ENCODE results near the gene MN1. TPM values are rescaled to one million over a fixed set of nuclear protein-coding genes. Genes with fewer than 3 reads are reported as not detected.
A peak's percentile ranks its signal among the peaks of the same experiment; 100 is the strongest.

Gene MN1
- polyA plus RNA-seq, 1 donor = 17.7 TPM

DNA sequence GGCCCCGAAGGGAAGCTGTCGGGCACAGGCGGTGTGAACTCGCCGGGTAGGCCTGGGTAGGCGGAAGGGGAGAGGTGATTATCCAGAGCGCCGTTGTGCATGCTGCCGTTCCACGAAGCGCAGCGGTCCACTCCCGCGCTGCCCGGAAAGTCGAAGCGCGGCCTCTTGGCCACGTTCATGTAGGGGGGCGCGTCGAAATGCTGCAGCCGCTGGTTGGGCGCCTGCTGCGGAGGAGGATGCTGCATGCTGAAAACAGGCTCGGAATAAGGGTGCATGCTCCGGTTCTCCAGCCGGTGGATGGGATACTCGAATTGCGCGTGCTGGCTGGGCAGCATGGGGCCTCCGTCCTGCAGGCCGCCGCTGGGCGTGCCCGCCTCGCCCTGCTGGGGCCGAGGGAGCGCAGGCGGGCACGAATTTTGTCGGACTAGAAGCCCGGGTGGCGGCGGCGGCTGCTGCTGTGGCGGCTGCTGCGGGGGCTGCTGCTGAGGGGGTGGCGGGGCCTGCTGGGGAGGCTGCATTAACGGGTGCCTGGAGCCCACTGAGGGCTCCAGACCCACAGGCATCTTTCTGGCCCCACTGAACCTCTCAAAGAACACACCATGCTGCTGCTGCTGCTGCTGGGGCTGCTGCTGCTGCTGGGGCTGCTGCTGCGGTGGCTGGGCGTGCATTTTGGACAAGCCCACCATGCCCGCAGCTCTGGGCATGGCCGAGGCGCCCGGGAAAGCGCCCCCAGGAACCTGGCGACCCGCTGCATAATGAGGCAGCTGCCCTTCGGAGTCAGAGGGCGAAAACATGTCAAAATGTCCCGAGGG, 2.3 kb downstream of the MN1 start:
- DNase-seq = peak; percentile 70

GRCh38 chr22:27798511-27799014, 3.0 kb downstream of the MN1 start:
- no peak for DNase-seq

DNA sequence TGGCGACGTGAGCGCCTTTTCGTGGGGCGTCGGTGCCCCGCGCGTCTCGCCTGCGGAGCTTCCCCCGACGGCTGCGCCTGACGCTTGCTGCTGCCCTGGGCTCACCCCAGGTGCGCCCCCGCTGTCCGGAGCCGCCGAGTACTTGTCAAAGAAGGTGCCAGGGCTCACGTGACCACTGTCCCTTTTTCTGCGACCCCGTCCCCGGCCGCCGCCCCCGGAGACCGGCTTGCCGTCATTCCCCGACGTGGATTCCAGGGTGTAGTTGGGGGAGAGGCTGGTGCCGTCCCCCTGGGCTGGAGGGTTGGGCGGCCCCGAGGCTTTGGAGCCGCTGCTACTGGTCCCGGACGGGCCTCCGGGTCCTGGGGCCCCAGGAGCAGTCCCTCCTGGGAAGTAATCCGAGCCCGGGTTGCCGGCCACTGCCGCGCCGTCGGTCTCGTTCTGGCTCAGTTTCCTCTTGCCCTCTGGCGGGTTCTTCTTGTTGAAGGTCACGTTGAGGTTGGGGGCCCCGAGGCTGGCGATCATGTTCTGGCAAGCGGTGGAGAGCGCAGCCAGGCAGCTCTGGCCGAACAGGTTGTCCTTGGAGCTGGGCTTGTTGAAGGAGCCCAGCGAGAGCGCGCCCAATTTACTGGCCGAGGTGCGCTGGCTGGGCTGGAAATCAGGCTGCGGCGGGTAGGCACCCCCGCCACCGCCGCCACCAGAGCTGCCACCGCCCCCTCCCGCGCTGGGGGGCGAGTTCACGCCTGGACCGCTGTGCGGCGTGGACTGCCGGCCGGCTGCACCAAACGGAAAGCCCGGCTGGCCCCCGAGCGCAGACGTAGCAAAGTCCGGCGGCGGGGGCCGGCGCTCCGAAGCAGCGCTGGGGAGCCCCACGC, 3.8 kb downstream of the MN1 start:
- no peak for DNase-seq

DNA sequence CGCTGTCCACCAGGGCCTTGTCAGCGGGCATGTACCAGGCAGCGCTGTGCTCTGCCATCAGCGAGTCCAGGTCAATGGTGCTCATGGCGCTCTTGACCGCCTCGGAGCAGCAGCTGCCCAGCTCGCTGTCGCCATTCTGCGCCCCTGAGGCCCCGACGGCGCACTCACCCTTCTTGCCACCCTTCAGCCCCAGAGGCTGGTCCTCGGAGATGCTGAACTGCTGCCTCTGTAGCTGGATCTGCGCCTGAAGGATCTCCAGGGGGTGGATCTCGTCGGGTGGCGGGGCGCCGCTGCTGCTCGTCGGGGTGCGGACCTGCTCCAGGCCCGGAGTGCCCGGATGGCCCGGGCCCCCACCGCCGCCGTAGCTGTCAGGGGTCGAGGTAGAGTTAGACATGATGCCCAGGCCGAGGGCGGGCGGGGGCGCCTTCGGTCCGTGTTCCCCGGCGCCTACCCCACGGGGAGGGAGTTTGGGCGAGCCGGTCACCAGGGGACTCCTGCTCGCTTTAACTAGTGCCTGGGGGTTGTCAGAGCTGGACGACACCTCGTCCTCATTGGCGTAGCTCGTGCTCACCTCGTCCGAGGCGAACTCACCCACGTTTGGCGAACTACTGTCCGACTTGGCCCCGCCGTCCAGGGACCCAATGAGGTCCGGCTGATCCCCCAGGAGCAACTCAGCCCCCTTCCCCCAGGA, 4.6 kb downstream of the MN1 start:
- no peak for DNase-seq

GRCh38 chr22:27795696-27796517, 5.6 kb downstream of the MN1 start:
- DNase-seq = no peak

DNA sequence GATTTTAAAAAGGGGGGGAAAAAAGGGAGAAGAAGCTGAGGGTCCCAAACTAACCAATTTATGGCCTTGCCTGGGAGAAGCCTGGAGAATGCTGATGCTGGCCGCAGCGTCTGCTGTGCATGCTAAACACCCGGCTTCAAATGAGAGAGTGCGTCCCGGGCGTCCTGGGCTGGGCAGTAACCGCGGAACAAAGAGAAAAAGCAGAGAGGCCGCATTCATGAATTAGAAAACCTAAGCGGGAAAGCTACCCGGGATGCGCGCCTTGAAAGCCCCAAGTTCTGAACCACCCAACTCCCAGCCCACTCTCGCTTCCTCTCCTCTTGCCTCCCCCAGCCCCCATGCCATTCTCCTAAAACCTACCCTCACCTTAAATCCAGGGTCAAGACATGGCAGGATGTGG, 6.5 kb downstream of the MN1 start:
- DNase-seq = no peak

- no peak for DNase-seq
These were observed 7.3 kb downstream of the MN1 start for GRCh38 chr22:27794226-27794625.

DNA sequence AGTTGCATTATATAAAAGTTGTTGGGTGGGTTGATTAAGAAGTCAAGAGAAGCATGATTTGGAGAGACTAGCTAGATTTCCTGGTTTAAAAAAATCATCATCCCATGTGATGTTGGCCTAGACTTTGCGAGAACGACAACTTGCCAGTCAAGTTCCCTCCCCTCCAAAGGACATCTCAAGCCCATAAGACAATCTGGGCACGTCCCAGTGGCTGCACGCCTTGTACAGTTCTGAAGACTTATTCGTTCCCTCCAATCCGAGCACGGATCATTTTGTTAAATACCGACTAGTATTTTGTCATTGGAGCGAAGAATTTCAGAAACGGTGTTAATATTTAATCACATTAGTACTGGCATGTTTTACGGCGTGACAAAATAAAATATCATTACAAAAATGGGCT, 8.0 kb downstream of the MN1 start:
- DNase-seq = no peak

DNA sequence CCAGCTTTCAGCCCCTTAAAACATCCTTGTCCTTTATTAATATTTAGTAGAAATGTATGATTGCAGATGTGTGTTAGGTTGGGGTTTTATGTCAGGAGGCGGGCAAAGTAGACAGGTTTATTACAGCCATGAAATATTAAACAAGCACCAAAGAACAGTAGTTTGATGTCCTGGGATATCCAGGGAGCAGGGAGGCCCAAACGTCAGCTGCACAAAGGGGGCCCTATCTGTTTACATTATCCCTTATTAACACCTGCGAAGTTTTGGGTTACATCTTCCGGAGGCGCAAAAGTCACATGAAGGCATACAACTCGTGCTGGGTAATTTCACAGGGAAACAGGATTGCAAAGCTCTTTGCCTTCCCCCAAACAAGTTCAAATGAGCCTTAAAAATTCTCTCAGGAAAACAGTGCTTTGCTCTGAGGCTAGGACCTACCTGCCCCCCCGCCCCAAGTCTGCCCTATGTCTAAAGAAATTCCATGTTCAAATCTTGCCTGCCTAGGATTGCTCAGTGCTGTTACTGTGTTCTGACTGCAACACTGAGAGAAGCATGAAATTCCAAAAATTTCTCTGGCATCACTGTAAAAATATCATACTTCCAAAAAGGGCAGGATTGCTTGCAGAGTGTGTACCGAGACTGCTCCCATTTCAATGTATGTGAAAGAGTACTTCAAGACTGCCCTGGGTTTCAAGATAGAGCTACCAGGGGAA, 8.9 kb downstream of the MN1 start:
- no peak for DNase-seq

GRCh38 chr22:27791859-27792241, 9.7 kb downstream of the MN1 start:
- no peak for DNase-seq

DNA sequence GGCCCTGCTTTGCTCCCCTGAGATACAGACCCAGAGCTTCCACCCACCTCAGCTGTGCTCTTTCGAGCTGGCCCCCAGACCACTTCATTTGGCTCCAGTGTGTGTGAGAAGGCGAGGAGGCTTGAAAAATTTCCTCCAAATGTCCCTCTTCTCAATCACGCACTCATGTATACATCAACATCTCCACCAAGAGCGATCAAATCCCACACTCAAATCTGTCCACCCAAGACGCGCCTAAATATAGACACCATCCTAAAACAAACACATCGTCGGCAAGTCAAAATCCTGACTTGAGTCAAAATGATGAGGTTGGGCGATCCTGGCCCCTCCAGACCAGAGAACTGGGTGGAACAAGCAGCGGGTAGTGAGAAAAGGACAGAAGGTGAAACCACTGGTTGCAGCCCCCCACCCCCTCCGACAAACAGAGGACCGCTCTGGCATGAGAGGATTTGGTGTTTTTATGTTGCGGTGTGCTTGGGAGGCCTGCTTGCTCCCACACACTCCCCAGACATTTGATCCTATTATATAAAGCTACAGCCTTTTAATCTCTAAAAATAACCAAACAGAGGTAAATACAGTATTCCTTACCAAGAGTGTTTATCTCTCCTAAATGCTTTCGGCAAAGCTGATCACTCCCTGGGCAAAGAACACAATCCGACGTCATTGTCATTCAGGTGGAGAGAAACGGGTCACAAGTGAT, 10.2 kb downstream of the MN1 start:
- no peak for DNase-seq

DNA sequence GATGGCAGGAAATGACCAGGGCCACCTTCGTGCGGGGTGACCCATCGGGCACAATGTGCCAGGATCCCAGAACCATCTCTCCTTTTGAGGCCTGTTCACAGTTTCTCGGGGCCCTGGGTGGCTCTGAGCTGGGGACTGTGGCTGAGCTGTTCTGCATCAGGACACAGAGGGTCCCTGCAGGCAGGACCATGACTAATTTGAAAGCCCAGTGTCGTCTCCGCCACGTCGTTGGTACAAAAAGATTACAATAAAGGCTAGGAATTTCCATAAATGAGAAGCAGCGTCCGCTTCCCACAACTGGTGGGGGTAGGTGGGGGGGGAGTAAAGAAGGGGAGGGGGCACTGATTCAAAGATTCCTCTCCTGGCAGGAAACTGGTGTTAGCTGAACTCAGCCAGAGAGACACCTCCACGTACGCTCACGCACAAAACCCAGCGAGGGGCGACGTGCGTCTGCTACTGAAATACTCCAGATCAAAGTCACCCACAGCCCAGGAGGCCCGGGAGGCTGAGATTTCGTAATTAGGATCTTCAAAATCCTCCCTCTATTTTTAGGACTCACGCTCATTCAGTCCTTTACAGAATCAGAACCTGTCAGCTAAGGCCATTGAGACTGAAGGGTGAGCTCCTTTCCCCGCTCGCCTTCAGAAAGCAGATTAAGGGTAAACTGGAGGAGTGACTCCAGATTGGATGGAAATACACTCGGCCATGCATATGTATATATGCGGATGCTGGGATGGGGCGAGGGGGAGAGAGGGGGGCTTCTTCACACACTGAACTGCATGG, 11.0 kb downstream of the MN1 start:
- no peak for DNase-seq

DNA sequence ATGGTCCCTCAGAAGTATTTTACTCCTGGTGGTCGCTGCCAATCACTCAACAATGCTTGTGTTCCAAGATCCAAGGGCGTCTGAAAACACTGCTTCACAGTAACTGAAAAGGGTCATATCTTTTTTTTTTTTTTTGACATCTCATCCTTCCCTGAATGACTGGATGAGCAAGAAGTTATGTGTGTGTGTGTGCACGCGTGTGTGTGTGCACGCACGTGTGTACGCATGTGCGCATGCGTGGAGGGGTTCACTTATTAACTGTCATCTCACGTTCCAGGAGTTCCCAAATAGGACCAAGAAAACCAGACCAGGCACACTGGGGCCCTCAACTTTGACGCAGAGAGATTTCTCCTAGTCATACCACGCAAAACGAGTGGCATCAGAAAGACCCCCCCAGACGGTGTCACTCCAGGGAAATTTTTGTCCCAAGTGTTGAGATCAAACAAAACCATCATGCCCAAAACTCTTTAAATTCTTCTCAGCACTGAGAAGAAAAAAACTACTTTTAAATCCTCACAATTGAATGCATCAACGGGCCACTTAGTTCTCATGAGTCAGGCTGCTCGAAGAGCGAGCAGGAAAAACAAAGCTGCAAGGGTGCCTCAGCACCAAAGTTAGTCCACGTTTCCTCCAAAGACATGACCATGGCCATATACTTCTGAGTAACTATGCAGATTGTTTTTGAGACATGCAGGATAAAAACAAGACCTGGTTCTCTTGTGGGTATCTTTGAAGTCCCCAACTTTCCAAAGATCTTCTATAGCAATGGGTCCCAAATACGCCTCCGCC, 12.9 kb downstream of the MN1 start:
- no peak for DNase-seq

DNA sequence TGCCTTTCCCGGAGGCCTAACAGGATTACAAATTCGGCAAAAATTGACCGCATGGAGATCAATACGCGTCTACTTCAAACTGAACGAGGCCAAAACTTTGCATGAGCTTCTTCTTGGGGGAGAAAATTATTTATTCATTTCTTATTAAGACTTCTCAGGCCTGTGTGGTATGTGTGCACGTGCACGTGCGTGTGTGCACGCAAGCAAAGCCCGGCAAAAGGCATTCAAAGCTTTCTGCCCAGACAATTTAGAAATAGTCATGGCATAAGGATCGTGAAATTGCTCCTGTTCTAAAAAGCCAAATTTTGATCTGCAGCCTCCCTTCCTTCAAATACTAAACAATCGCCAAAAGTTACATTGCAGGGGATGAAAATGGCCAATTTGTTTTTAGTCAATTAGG, 14.6 kb downstream of the MN1 start:
- no peak for DNase-seq

DNA sequence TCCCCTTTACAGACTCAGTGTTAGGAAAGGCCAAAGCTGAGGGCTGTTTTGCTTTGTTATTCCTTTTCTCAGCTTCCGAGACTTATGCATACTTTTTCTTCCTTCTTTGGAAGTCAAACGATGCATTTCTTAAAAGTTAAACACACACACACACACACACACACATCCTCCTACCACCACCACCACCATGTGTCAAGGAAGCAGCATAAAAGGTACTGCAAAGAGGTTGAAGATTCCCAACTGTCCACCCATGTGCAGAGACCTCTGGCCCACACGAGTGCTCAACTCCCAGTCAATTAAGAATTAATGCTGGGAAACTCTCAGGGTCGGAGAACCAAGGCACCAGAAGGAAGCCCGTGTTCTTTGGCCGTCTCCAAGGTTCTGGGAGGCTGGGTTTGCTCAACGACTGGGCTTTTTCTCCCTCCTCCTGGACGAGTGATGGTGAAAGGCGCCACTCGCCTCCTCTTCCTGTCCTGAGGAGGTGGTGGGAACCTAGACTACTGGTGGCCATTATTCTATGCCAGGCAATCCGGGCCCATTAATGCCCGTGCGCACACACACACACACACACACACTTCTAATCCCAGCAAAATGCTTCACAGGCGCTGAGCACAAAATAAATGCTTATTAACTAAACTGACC, 15.1 kb downstream of the MN1 start:
- no peak for DNase-seq

GRCh38 chr22:27785831-27786230, 15.7 kb downstream of the MN1 start:
- no peak for DNase-seq

DNA sequence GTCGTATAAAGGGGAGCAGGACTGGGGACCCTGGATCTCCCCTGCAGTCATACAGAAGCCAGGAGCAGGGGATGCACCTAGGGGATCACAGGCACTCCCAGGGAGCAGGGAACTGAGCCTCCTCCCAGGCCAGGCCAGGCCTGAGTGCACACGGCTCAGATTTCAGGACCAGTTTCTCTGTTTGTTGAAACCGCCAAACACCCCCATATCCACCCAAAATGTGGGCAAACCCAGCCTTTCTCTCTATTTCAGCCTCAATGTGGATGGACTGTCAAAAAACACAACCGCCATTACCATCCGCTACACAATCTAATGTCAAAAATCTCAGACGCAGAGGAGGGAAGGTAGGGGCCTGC, 17.5 kb downstream of the MN1 start:
- no peak for DNase-seq

- DNase-seq = no peak
These were observed 18.0 kb downstream of the MN1 start for GRCh38 chr22:27783436-27784119.
